HG03108 (cell line): Measurements from ENCODE around the gene DNAJC13.
"Not testable (repeated sequence)": the region's sequence is repeated elsewhere in the genome, so short reads cannot be mapped to it uniquely, and the experiment has no call there.

Source experiments
- ATAC-seq: cut with Tn5 transposase; IDR thresholded peaks from one replicate; pipeline ENCODE4 v1.9.1; 2021; ENCODE audit warnings: moderate library complexity; ENCODE audit not compliant: unreplicated experiment

The DNAJC13 gene

GRCh38 chr3:132416807-132417694 is at the start of gene DNAJC13:
TSS of gene DNAJC13 (plus strand) at chr3:132417502. CDS start at chr3:132434551, 17,049 bp downstream.
- ATAC-seq: peak; percentile 85

- no peak for ATAC-seq
These were observed 48.8 kb upstream of the DNAJC13 start for GRCh38 chr3:132368515-132368914.

GRCh38 chr3:132368962-132369361 is 48.3 kb upstream of the DNAJC13 start:
- ATAC-seq: no peak

GRCh38 chr3:132376945-132377354 is 40.4 kb upstream of the DNAJC13 start:
- ATAC-seq: not testable (repeated sequence)

GRCh38 chr3:132378048-132378762 is 39.1 kb upstream of the DNAJC13 start:
- no peak for ATAC-seq

GRCh38 chr3:132378846-132379245 is 38.5 kb upstream of the DNAJC13 start:
- no peak for ATAC-seq

- no peak for ATAC-seq
These were observed 36.4 kb upstream of the DNAJC13 start for GRCh38 chr3:132380920-132381319.

- ATAC-seq: no peak
These were observed 35.9 kb upstream of the DNAJC13 start for GRCh38 chr3:132381348-132381944.

GRCh38 chr3:132382267-132382666 is 35.0 kb upstream of the DNAJC13 start:
- no peak for ATAC-seq

GRCh38 chr3:132382688-132383194 is 34.6 kb upstream of the DNAJC13 start:
- ATAC-seq: no peak

GRCh38 chr3:132386259-132386658 is 31.0 kb upstream of the DNAJC13 start:
- no peak for ATAC-seq

GRCh38 chr3:132392675-132393074 is 24.6 kb upstream of the DNAJC13 start:
- not testable (repeated sequence) for ATAC-seq

- no peak for ATAC-seq
These were observed 23.0 kb upstream of the DNAJC13 start for GRCh38 chr3:132394320-132394719.

- no peak for ATAC-seq
These were observed 22.2 kb upstream of the DNAJC13 start for GRCh38 chr3:132395126-132395525.

GRCh38 chr3:132396255-132396654 is 21.0 kb upstream of the DNAJC13 start:
- no peak for ATAC-seq

- not testable (repeated sequence) for ATAC-seq
These were observed 20.5 kb upstream of the DNAJC13 start for GRCh38 chr3:132396776-132397175.

GRCh38 chr3:132399054-132399929 is 18.0 kb upstream of the DNAJC13 start:
- ATAC-seq: no peak

- no peak for ATAC-seq
These were observed 16.0 kb upstream of the DNAJC13 start for GRCh38 chr3:132401255-132401654.

- no peak for ATAC-seq
These were observed 13.0 kb upstream of the DNAJC13 start for GRCh38 chr3:132404276-132404675.

GRCh38 chr3:132405188-132405587 is 12.1 kb upstream of the DNAJC13 start:
- no peak for ATAC-seq
